Endothelial cell of umbilical vein (primary cell): Measurements from ENCODE around the gene APMAP. TPM values are rescaled to one million over a fixed set of nuclear protein-coding genes. Genes with fewer than 3 reads are reported as not detected.

Experiments
- BruUV-seq: library from RNA; stranded (reverse); fragments of 400-500 nt; replicated peaks from 2 replicates; lab custom pipeline; 2021; lab: Mats Ljungman, UMichigan
- CTCF ChIA-PET: fragments of 300-600, 350-600 bp; sonication (Branson Sonifier 250); formaldehyde crosslinking; loops from one replicate; lab custom pipeline; 2021; ENCODE audit warnings: antibody characterized with exemption, inconsistent platforms; lab: Charles Lee
- POLR2A ChIA-PET: fragments of 300-600, 350-600 bp; sonication (Branson Sonifier 250); formaldehyde crosslinking; loops from one replicate; lab custom pipeline; 2021; ENCODE audit warnings: antibody characterized with exemption, inconsistent platforms; lab: Charles Lee
- DNase-seq: peaks from one replicate; pipeline ENCODE4 v3.0.0-alpha.2; 2011; ENCODE audit warnings: low read depth, low spot score
- FAIRE-seq: peaks from 2 replicates; lab custom pipeline; 2011; peaks lifted over from hg19 to GRCh38; lab: Jason Lieb, UNC
- H2AFZ ChIP-seq: 2 replicates; pipeline ENCODE4 v1.6.0; 2012; ENCODE audit warnings: low read depth, low read length, control low read depth, inconsistent platforms
- H3K27ac ChIP-seq: 2 replicates; pipeline ENCODE4 v1.5.1; 2011; ENCODE audit warnings: low read depth, mild to moderate bottlenecking, control low read depth, low read length, moderate library complexity; ENCODE audit not compliant: insufficient read depth
- H3K27me3 ChIP-seq, 2 experiments: 2 replicates each; pipeline versions ENCODE4 v1.6.0 to v1.6.1; 2011; ENCODE audit warnings: low read length in 2 of 2, mixed read lengths in 1 of 2; ENCODE audit not compliant: control insufficient read depth in 2 of 2, insufficient read depth in 2 of 2
- H3K36me3 ChIP-seq, 2 experiments: 2 replicates in 1 of 2; 3 replicates in 1 of 2; pipeline ENCODE4 v1.5.1; 2011; ENCODE audit warnings: low read length in 2 of 2, mild to moderate bottlenecking in 1 of 2, moderate library complexity in 1 of 2; ENCODE audit not compliant: control insufficient read depth in 2 of 2, insufficient read depth in 2 of 2; ENCODE audit errors: extremely low read depth in 1 of 2
- H3K4me1 ChIP-seq: 3 replicates; pipeline ENCODE4 v1.5.1; 2011; ENCODE audit warnings: mild to moderate bottlenecking, low read length; ENCODE audit not compliant: control insufficient read depth, insufficient read depth; ENCODE audit errors: extremely low read depth
- H3K4me2 ChIP-seq: 2 replicates; pipeline ENCODE4 v1.6.1; 2011; ENCODE audit warnings: low read length, control low read depth, mixed read lengths; ENCODE audit not compliant: insufficient read depth
- H3K4me3 ChIP-seq, 3 experiments: fragments of 200-600 bp in 1 of 3; sonication (generic), shearing (Covaris generic) in 1 of 3; replicated peaks in 1 of 3; 2 replicates each; pipeline ENCODE4 v1.5.1; 2011 to 2016; ENCODE audit warnings: control low read depth in 3 of 3, low read length in 3 of 3, mild to moderate bottlenecking in 2 of 3, inconsistent platforms in 1 of 3, low read depth in 1 of 3, moderate library complexity in 1 of 3; ENCODE audit not compliant: insufficient read depth in 1 of 3
- H3K79me2 ChIP-seq: 2 replicates; pipeline ENCODE4 v1.6.0; 2012; ENCODE audit warnings: low read length, inconsistent platforms; ENCODE audit not compliant: control insufficient read depth, insufficient read depth
- H3K9ac ChIP-seq: replicated peaks from 2 replicates; pipeline ENCODE3; 2011; ENCODE audit warnings: low read length, control low read depth; ENCODE audit not compliant: insufficient read depth; ENCODE audit errors: extremely low read depth
- H3K9me1 ChIP-seq: replicated peaks from 3 replicates; pipeline ENCODE4 v1.6.0; 2011; ENCODE audit warnings: mild to moderate bottlenecking, low read length; ENCODE audit not compliant: control insufficient read depth, insufficient read depth; ENCODE audit errors: extremely low read depth
- H3K9me3 ChIP-seq: replicated peaks from 2 replicates; pipeline ENCODE4 v1.5.1; 2012; ENCODE audit warnings: low read length, inconsistent platforms; ENCODE audit not compliant: control insufficient read depth, insufficient read depth
- H4K20me1 ChIP-seq: replicated peaks from 2 replicates; pipeline ENCODE3; 2011; ENCODE audit warnings: mild to moderate bottlenecking, low read length; ENCODE audit not compliant: control insufficient read depth, insufficient read depth; ENCODE audit errors: extremely low read depth
- CTCF ChIP-seq, 2 donors: IDR thresholded peaks; 1 replicate in 1 of 2; 2 replicates in 1 of 2; pipeline ENCODE4 v1.5.1; 2011; ENCODE audit warnings: low read length in 2 of 2, mild to moderate bottlenecking in 2 of 2, moderate library complexity in 2 of 2, control low read depth in 1 of 2, inconsistent platforms in 1 of 2, low read depth in 1 of 2; ENCODE audit not compliant: insufficient read depth in 1 of 2; ENCODE audit errors: extremely low read depth in 1 of 2
- EZH2 ChIP-seq: IDR thresholded peaks from 2 replicates; pipeline ENCODE4 v1.6.1; 2012; ENCODE audit warnings: borderline replicate concordance, low read depth, mild to moderate bottlenecking, moderate library complexity, low read length, inconsistent platforms; ENCODE audit not compliant: severe bottlenecking
- FOS ChIP-seq: IDR thresholded peaks from 2 replicates; pipeline ENCODE4 v1.6.1; 2011; ENCODE audit warnings: mild to moderate bottlenecking, low read length, moderate library complexity, borderline replicate concordance; ENCODE audit not compliant: insufficient read depth
- GATA2 ChIP-seq: IDR thresholded peaks from 2 replicates; pipeline ENCODE4 v1.7.0; 2011; ENCODE audit warnings: low read depth, mild to moderate bottlenecking, moderate library complexity, mixed read lengths, low read length; ENCODE audit not compliant: insufficient read length, insufficient read depth
- JUN ChIP-seq: IDR thresholded peaks from 2 replicates; pipeline ENCODE4 v1.6.1; 2011; ENCODE audit warnings: borderline replicate concordance, low read depth; ENCODE audit not compliant: insufficient read length, insufficient read depth
- MAX ChIP-seq: IDR thresholded peaks from 2 replicates; pipeline ENCODE4 v1.6.1; 2011; ENCODE audit not compliant: insufficient read depth, insufficient read length
- MYC ChIP-seq: IDR thresholded peaks from one replicate; pipeline ENCODE4 v1.6.1; 2011; ENCODE audit warnings: mild to moderate bottlenecking, low read depth, low read length
- POLR2A ChIP-seq: IDR thresholded peaks from 2 replicates; pipeline ENCODE4 v1.6.1; 2012; ENCODE audit warnings: low read depth, mild to moderate bottlenecking, control low read depth, low read length
- POLR2AphosphoS5 ChIP-seq: IDR thresholded peaks from 2 replicates; pipeline ENCODE4 v1.6.1; 2012; ENCODE audit warnings: low read depth, mild to moderate bottlenecking, control low read depth, low read length, moderate library complexity; ENCODE audit not compliant: insufficient read depth
- dilution Hi-C: fragments of 300-500 bp; cut with MboI; formaldehyde crosslinking; loops from one replicate; pipeline ENCODE4 v1.15.0; 2019; ENCODE audit warnings: low sequenced_read_pairs; ENCODE audit not compliant: extremely low pct_ligation_motif_present
- intact Hi-C: fragments of 100-400 bp; cut with micrococcal nuclease; formaldehyde crosslinking; loops from one replicate; pipeline ENCODE4 v1.10.0; 2022
- polyA plus RNA-seq, 4 experiments: library from polyadenylated mRNA; depleted of rRNA in 3 of 4; stranded (reverse) in 3 of 4; unstranded in 1 of 4; fragments of >200 nt; gene quantifications; 2 replicates each; pipeline versions ENCODE4 v1.2.1 to v1.2.3, GENCODE V29; 2011 to 2012; ENCODE audit warnings: missing spikeins in 1 of 4
- total RNA-seq: library from RNA; stranded (reverse); gene quantifications from 2 replicates; pipeline ENCODE4 v1.2.3, GENCODE V29; 2021

The APMAP gene
- total and polyA plus RNA-seq, 2 donors (not counting 3 experiments of a cell fraction or from before 2014, with no cell fraction given), result 80.7 to 110 TPM

DNA sequence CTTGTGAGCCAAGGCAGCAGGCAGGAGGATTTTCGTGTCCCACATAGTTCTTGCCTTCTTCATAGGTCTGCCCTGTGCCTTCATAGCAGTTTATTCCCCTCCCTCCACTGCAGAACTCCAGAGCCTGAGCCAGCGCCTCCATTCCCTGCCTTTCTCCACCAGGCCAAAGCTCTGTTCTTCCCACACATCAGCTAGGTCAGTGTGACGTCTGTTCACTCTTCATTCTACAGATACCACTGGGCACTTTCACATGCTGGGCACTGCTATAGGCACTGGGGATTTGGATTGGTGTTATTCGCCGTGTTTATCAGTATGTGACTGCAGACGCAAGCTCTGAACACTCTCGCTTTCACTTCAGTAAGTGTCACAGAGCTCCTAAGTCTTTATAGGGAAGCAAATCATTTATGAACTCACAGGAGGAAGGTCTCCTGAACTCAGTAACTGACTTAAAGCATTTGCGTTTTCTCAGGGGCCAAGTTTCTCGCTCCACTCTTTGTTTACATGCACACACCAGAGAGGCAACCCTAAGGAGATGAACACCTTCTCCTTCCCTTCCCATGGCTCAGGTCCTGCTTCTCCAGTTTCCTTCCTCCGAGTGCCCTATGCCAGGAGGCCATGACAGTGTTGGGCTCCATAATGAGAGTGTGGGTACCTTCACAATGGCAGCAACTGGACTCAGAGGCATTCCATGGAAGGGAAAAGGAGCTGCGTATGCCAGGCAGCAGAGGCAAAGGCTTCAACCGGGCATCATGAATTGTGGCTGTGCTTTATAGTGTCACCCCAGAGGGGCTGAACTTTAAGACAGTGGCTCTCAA lies 6.3 kb upstream of the APMAP start:
- CTCF ChIA-PET, result no interaction called here
- no peak for TF ChIP-seq EZH2
- TF ChIP-seq MAX, result no peak
- TF ChIP-seq POLR2A, result no peak
- TF ChIP-seq GATA2, result no peak
- no peak for TF ChIP-seq MYC
- no peak for TF ChIP-seq JUN
- no peak for TF ChIP-seq CTCF (IDR thresholded peaks at IDR 0.05; ENCODE audit: extremely low read depth in 1 of 2, insufficient read depth in 1 of 2, low read depth in 1 of 2, low read length in 2 of 2)
- no peak for TF ChIP-seq FOS
- TF ChIP-seq POLR2AphosphoS5, result no peak
- Histone ChIP-seq H3K27me3 (peaks cover 0 to 12% of the 10 kb centered on the region in 2 experiments), H3K36me3 (no peaks in the 10 kb centered on the region), H3K79me2 (no peaks in the 10 kb centered on the region), H2AFZ (no peak overlapping the region), H3K4me1 (peaks cover 2% of the 10 kb centered on the region), H3K4me2 (no peak overlapping the region), H3K9me3 (no peaks in the 10 kb centered on the region), H3K27ac (no peak overlapping the region), H3K9me1 (no peaks in the 10 kb centered on the region), H3K4me3 (no peak overlapping the region), H4K20me1 (no peaks in the 10 kb centered on the region), H3K9ac (no peak overlapping the region)
- BruUV-seq, result no TSS peak
- intact Hi-C loops, result no loop called here
- FAIRE-seq, result no peak
- DNase-seq, result no peak
- POLR2A ChIA-PET, result no interaction called here
- dilution Hi-C loops, result no loop called here
